ENCODE measurements around the gene STH.
"Not testable (repeated sequence)": the region's sequence is repeated elsewhere in the genome, so short reads cannot be mapped to it uniquely, and the experiment has no call there.

STH gene

GRCh38 chr17:46013127-46013501, 14.1 kb downstream of the STH start:
- Histone ChIP-seq H3K9me2 (ENCODE audit: low read depth, low read length) (no peaks in the 10 kb centered on the region), H2AFZ (ENCODE audit: low read length) (no peak overlapping the region), H3K79me2 (ENCODE audit: insufficient read depth, low read length) (no peaks in the 10 kb centered on the region), H3K4me3 (ENCODE audit: low read depth, low read length, poor library complexity, severe bottlenecking) (no peak overlapping the region), H3F3A (ENCODE audit: insufficient read depth, low read length) (no peaks in the 10 kb centered on the region), H3K9ac (ENCODE audit: low read length) (no peak overlapping the region), H3K27ac (ENCODE audit: low read depth, low read length, poor library complexity, severe bottlenecking) (no peak overlapping the region), H3K4me1 (ENCODE audit: insufficient read depth, low read length, severe bottlenecking) (peaks cover 11% of the 10 kb centered on the region), H3K27me3 (ENCODE audit: insufficient read depth, low read length) (peaks cover 7% of the 10 kb centered on the region; the same call in 1 of the 2 replicates), H4K20me1 (ENCODE audit: insufficient read depth, low read length) (no peaks in the 10 kb centered on the region), H3K4me2 (ENCODE audit: low read length) (no peak overlapping the region), H3K9me3 (ENCODE audit: low read length) (no peaks in the 10 kb centered on the region), H3K36me3 (ENCODE audit: insufficient read depth, low read length) (no peaks in the 10 kb centered on the region)
- TF ChIP-seq EZH2 (IDR thresholded peaks at IDR 0.05; ENCODE audit: borderline replicate concordance, low read length) = no peak
- TF ChIP-seq CTCF (IDR thresholded peaks at IDR 0.05; ENCODE audit: low read length) = no peak

DNA sequence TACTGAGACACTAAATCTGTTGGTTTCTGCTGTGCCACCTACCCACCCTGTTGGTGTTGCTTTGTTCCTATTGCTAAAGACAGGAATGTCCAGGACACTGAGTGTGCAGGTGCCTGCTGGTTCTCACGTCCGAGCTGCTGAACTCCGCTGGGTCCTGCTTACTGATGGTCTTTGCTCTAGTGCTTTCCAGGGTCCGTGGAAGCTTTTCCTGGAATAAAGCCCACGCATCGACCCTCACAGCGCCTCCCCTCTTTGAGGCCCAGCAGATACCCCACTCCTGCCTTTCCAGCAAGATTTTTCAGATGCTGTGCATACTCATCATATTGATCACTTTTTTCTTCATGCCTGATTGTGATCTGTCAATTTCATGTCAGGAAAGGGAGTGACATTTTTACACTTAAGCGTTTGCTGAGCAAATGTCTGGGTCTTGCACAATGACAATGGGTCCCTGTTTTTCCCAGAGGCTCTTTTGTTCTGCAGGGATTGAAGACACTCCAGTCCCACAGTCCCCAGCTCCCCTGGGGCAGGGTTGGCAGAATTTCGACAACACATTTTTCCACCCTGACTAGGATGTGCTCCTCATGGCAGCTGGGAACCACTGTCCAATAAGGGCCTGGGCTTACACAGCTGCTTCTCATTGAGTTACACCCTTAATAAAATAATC, 14.6 kb downstream of the STH start:
- Histone ChIP-seq H3K79me2 (ENCODE audit: insufficient read depth, low read length) (no peaks in the 10 kb centered on the region), H3F3A (ENCODE audit: insufficient read depth, low read length) (no peaks in the 10 kb centered on the region), H4K20me1 (ENCODE audit: insufficient read depth, low read length) (no peaks in the 10 kb centered on the region), H3K27ac (ENCODE audit: low read depth, low read length, poor library complexity, severe bottlenecking) (no peak overlapping the region), H3K27me3 (ENCODE audit: insufficient read depth, low read length) (peaks cover 7% of the 10 kb centered on the region; the same call in 1 of the 2 replicates), H3K4me3 (ENCODE audit: low read depth, low read length, poor library complexity, severe bottlenecking) (no peak overlapping the region), H3K9me3 (ENCODE audit: low read length) (no peaks in the 10 kb centered on the region), H3K36me3 (ENCODE audit: insufficient read depth, low read length) (no peaks in the 10 kb centered on the region), H3K9me2 (ENCODE audit: low read depth, low read length) (no peaks in the 10 kb centered on the region), H3K4me1 (ENCODE audit: insufficient read depth, low read length, severe bottlenecking) (peaks cover 11% of the 10 kb centered on the region), H3K9ac (ENCODE audit: low read length) (no peak overlapping the region), H2AFZ (ENCODE audit: low read length) (no peak overlapping the region), H3K4me2 (ENCODE audit: low read length) (no peak overlapping the region)
- TF ChIP-seq CTCF (IDR thresholded peaks at IDR 0.05; ENCODE audit: low read length) (no peak), EZH2 (IDR thresholded peaks at IDR 0.05; ENCODE audit: borderline replicate concordance, low read length) (no peak)

DNA sequence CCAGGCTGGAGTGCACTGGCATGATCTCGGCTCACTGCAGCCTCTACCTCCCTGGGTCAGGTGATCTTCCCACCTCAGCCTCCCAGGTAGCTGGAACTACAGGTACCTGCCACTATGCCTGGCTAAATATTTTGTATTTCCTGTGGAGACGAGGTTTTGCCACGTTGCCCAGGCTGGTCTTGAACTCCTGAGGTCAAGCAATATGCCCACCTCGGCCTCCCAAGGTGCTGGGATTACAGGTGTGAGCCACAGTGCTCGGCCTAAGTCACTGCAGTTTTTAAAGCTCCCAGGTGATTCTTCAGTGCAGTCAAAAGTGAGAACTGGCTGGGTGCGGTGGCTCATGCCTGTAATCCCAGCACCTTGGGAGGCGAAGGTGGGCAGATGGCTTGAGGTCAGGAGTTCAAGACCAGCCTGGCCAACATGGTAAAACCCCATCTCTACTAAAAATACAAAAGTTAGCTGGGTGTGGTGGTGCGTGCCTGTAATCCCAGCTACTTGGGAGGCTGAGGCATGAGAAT, 20.4 kb downstream of the STH start:
- H3K9me2 ChIP-seq (ENCODE audit: low read depth, low read length); H3K27ac ChIP-seq (ENCODE audit: low read depth, low read length, poor library complexity, severe bottlenecking); H3F3A ChIP-seq (ENCODE audit: insufficient read depth, low read length); H3K4me3 ChIP-seq (ENCODE audit: low read depth, low read length, poor library complexity, severe bottlenecking); H3K4me2 ChIP-seq (ENCODE audit: low read length); H3K79me2 ChIP-seq (ENCODE audit: insufficient read depth, low read length); H3K9ac ChIP-seq (ENCODE audit: low read length); H3K36me3 ChIP-seq (ENCODE audit: insufficient read depth, low read length); H2AFZ ChIP-seq (ENCODE audit: low read length); H3K27me3 ChIP-seq (ENCODE audit: insufficient read depth, low read length); H4K20me1 ChIP-seq (ENCODE audit: insufficient read depth, low read length); H3K9me3 ChIP-seq (ENCODE audit: low read length): not testable (repeated sequence)
- peaks cover 14% of the 10 kb centered on the region for H3K4me1 ChIP-seq (ENCODE audit: insufficient read depth, low read length, severe bottlenecking)

All from OCI-LY1 (cell line).